ENCODE results near the gene LMOD1.
"Not testable (repeated sequence)": the region's sequence is repeated elsewhere in the genome, so short reads cannot be mapped to it uniquely, and the experiment has no call there.

The LMOD1 gene

DNA sequence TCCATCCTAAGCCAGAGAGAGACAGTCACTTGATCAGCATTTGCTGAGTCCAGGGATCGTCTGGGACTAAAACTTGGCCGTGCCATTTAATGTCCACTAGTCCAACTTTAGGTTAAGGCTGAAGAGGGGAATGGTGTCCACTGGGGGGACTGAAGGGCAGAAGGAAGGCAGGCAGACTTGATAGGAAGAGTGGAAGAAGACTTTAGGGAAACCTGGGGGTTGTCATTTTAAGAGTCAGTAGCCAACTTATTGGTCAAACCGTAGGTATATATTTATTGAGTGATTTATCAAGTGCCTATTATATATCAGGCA lies 1.3 kb upstream of the LMOD1 start:
- DNase-seq (ENCODE audit: low read depth), result no peak

DNA sequence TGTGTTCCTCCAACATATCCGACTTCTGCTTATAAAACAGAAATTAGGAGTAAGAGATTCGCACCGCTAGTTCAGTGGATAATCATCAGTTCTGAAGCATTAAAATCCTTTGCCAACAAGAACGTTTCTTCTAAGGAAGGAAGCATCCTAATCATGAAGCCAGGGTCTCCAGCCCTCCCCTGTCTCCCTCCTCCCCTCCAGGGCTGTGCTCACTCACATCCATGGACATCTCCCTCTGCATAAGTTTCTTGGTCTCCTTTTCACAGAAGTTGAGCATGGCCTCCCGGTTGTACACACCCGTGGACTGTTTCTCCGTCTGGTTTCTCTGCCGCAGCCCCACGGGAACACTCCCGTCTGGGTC lies 505 bp downstream of the LMOD1 start:
- DNase-seq (ENCODE audit: low read depth), result no peak

DNA sequence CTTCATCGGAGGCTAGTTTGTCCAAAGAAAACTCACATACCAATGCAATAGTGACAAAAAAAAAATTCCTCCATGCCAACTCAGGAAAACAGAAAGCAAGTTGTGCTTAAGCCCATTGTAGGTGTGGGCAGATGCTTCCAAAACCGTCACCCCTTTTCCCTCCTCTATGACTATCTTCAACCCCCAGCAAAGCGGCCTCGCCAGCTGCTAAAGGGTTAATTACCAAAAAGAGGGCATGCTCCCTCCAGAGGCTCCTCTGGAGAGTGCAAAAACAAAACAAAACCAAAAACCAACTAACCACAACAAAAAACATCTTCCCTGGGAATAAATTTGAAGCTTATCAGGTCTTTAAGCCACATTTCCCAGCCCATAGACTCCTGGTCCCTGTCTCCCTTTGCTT lies 1.2 kb downstream of the LMOD1 start:
- DNase-seq (ENCODE audit: low read depth), result no peak

DNA sequence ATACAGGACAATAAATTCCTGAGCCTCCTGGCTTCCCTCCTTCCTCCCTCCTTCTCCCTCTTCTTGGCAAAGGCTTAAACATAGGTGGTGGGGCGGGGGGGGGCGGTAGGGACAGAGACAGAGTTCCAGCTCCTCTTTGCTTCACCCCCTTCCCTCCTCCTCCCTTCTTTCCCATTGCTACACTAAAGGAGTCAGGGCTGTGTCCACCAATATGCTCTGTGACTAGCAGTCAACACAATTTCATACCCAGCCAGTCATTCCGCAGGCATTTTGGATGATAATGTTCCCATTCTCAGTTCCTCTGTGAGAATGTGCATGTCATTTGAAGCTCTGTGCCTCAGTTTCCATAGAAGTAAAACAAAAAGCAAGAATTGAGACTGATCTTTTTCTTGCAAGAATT lies 1.7 kb downstream of the LMOD1 start:
- DNase-seq (ENCODE audit: low read depth), result no peak

DNA sequence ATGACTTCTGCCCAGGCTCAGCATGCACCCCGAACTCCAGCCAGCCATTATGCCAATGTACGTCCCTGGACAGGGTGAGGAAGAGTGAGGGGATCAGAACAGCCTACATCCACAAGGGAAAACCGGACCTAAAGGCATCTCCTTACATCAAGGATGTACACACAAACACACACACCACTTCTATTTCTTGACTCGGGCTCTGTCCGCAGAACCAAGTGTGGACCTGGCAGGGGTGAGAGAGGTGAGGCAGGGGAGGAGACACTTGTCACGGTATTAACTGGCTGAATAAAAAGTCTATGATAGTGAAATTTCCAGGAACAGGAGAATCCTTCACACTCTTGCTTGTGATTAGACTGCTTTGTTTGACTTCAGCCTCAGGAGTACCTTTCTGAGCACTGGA lies 2.3 kb downstream of the LMOD1 start:
- DNase-seq (ENCODE audit: low read depth), result no peak

DNA sequence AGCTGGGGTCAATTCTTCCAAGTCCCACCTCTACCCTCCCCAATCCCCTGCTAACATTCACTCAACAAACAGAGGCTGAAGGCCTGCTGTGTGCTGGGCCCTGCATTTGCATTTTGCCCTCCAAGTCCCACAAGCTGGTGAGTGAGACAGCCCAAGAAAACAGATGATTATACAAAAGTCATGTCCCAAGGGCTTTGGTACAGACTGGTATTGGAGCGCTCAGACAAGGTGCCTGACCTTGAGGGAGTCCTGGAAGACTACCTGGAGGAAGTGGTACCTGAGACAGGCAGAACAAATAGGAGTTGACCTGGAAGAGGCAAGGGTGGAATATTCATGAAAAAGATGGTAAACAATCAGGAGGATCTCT lies 4.2 kb downstream of the LMOD1 start:
- DNase-seq (ENCODE audit: low read depth), result no peak

DNA sequence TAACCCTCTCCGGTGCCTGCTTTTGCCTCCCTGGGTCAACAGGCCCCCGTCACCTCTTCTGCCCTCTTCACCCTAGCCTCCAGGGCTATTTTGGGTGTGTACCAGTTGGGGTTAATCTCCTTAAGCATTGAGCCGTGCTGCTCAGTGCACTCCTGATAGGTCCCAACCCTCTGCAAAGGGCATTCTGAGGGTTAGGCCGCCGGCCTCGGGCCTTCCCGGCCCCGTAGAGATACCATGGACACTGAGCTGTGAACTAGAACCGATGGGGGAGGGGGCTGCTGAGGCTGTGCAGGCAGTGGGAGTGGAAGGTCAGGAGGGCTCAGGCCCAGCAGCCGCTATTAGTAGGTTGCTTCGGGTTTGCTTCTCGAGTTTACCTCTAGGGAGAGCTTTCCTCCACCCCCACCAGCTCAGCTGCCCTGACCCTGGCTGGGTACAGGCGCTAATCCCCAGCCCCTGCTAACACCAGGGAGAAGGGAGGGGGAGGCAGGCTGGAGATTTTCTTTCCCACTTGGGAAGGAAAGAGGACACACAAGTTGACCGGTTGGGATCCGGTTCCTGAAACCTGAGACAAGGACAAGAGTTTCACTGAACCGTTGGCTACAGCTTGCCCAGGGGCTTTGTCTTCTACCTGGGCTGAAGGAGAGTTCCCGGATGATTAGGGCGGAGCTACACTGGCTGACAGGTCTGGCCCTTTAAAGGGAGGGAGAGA lies 4.8 kb downstream of the LMOD1 start:
- DNase-seq (ENCODE audit: low read depth), result no peak

DNA sequence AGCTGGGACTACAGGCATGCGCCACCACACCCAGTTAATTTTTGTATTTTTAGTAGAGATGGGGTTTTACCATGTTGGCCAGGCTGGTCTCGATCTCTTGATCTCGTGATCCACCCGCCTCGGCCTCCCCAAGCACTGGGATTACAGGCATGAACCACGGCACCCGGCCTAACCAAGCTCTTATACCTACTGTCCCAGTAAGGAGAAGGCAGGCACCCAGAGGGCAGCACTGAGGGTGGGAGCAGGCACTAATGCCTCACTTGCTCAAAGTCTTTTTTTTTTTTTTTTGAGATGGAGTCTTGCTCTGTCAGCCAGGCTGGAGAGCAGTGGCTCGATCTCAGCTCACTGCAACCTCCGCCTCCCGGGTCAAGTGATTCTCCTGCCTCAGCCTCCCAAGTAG lies 6.0 kb downstream of the LMOD1 start:
- not testable (repeated sequence) for DNase-seq (ENCODE audit: low read depth)

DNA sequence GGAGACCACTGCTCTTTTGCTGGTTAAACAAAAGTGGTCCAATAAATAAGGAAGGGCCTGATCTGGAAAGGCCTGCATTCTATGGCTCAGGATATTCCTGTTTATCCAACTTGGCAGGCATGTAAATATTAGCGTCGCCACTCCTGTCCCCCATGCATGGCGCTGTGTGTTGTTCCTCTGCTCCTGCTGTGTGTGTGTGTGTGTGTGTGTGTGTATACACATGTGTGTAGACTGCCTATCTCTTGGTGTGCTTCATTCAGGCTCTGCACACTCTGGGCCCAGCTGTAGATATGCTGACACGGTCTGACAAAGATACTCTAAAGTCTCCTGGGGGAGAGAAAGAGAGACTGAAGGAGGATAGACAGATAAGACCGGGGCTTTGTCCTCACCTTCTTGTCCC lies 6.8 kb downstream of the LMOD1 start:
- DNase-seq (ENCODE audit: low read depth), result no peak

DNA sequence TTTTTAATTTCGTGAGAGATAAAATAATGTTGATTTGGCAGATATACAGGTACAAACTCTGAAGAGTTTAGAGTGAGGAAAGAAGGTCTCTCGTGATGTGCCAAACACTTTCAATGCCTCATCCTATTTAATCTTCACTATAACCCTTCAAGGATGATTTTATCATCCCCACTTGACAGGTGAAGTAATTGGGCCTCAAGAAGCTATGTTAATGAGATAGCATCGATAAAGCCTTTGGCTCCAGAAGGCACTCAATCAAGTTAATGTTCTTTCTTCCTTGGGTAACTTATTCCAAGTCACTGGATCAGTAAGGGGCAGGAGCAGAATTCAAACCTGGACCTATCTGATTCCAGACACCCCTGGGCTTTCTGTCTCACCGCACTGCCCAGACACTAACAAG lies 7.2 kb downstream of the LMOD1 start:
- no peak for DNase-seq (ENCODE audit: low read depth)

DNA sequence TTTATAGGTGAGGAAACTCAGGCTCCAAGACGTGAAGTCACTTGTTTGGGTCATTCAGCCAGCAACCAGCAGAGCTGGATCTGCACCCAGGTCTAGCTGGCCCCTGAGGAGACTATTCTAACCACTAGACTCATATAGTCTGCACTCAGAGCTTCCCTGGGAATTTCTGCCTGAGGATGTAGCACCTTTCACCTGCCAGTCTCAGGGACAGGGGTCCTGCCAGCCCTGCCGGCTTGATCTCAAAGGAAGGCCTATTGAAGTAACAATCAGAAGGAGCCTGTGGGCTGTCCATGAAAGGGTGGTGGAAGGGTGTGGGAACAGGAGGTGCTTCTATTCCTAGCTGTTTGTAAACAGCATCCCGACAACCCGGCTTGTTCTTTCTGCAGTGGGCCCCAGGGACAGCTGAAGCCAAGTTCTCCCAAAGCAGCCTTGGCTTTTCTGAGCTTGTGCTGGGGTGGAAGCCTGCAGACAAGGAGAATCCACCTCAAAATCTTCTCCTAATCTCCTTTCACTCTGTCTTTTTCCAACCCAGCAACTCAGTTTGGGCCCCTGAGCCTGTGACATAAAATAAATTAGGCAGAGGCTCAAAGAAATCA lies 7.8 kb downstream of the LMOD1 start:
- DNase-seq (ENCODE audit: low read depth), result no peak

DNA sequence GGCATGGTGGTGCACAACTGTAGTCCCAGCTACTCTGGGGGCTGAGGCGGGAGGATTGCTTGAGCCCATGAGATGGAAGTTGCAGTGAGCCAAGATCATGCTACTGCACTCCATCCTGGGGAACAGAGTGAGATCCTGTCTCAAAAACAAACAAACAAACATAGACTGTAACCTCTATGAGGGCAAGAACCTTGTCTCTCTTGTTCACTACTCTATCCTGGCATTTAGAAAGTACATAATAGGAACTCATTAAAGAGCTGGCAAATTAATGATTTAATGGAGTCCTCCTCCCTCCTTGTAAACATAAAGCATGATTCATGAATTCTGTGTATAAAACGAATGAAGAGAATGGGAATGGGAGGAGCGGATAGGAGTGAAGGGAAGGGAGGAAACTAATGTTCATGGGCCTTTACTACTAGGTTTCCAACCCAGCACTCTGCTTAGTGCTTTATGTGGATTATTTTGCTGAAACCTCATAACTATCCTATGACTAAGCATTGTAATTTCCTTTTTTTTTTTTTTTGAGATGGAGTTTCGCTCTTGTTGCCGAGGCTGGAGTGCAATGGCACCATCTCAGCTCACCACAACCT lies 8.6 kb downstream of the LMOD1 start:
- DNase-seq (ENCODE audit: low read depth), result peak; percentile 56

DNA sequence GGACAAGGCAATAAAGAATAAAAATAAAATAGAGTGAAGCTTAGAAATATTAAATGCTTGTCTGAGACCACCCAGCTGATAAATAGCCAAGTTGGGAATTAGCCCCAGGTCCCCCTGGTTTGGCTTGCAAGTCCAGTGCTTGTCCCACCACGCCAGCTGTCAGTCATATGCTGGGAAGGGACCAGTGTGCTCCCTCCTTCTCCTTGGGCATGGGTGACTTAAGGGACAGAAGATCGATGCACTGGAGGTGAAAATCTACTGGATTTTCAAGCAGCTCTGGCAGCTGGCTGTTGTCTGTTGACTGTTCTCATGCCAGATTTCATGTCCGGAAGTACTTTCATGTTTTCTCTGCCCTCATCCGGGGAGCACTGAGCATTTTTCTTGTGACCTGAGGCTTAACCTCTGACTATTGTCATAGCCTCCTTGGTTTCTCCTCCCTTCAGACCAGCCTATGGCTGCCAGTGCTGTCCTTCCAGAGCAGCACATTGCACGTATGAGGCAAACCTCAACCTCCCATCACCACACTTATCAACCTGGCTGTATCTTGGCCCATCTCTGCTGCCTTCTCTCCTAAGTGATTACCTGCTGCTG lies 12.4 kb downstream of the LMOD1 start:
- DNase-seq (ENCODE audit: low read depth), result peak; percentile 20

DNA sequence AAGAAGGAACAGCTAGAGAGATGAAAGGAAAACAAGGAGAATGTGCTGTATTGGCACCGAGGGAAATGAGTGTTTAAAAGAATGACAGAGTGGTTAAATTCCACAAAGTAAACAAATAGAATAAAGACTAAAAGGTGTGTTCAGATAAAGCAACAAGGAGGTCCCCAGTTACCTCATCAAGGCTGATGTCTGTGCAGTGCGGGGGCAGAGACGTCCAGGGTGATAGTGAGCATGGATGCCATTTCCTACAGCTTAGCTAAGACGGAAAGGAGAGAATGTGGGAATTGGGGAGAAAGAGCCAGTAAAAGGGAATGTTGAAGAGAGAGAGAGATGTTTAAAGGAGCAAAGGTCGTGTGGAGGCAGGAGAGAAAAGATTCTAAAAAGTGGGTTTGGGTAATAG lies 15.5 kb downstream of the LMOD1 start:
- DNase-seq (ENCODE audit: low read depth), result no peak

DNA sequence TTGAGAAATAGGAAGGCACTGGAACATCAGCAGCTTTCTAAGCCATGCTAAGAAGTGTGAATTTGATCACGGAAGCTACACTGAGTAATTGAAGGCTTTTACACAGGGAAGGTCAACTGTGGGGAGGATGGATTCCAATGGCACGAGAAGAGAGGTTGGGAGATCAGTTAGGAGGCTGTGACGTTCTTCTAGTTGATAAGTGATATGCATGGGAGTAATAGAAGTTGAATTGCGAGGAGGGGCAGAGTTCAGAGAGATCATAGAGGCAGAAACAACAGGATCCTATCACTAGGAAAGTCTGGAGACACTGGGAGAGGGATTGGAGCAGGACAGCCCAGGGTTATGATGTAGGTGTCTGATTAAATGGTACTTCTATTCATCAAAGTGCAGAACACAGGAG lies 16.2 kb downstream of the LMOD1 start:
- no peak for DNase-seq (ENCODE audit: low read depth)

DNA sequence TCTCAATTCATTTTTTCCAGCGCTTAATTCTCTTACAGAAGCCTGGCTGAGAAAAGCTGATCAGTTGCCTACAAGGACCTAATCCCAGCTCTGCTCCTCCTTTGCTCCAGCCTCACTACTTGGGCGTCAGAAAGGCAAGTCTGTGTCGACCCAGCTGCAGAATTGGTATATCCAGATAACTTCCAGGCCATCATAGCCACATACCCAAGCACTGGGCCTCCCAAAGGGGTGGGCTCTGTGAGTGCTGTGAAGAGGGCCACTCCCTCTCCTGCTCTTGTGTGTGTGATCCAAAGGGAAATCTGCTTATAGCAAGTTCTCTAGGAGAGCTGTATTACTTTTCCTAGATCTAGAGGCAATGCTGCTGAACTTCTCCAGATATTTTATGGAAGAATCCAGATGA lies 18.1 kb downstream of the LMOD1 start:
- DNase-seq (ENCODE audit: low read depth), result no peak

DNA sequence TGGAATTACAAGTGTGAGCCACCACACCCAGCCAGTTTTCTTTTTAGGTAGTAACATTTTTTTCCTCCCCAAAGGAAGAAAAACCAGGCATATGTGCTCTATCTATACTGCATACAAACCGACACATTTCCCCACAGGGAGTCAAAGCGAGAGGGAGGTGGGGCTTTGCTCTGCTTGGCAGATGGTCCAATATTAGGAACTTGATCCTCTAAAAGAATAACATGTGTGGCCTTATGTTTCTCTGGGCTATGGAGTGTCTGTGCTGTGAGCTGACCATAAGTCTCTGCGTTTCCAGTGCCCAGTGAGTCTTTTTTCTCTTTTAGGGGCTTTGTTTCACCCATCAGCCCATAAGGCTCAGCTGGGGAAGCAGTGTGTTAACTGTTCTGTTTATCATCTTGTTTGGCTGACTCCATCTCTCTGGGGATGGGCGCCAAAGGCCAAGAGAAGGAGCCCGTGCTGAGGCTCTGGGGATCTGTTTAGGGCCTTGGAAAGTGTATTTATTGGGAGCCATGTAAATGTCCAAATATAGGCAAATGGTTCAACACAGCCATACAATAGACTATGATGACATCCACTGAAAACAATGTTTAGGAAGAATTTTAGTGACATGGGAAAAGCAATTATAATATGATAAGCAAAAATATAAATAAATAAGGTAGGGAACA lies 20.2 kb downstream of the LMOD1 start:
- peak; percentile 54 for DNase-seq (ENCODE audit: low read depth)

DNA sequence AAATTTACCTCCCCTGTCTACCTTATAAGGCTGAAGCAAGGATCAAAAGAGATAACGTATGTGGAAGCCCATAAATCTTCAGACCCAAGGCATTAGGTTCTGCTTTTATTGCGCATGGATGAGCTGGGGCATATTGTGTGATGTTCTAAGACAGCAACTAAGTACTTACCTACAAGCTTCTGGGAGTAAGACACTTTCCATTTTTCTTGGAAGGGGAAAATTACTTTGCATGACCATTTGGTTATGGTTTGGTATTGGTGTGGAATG lies 21.1 kb downstream of the LMOD1 start:
- no peak for DNase-seq (ENCODE audit: low read depth)

DNA sequence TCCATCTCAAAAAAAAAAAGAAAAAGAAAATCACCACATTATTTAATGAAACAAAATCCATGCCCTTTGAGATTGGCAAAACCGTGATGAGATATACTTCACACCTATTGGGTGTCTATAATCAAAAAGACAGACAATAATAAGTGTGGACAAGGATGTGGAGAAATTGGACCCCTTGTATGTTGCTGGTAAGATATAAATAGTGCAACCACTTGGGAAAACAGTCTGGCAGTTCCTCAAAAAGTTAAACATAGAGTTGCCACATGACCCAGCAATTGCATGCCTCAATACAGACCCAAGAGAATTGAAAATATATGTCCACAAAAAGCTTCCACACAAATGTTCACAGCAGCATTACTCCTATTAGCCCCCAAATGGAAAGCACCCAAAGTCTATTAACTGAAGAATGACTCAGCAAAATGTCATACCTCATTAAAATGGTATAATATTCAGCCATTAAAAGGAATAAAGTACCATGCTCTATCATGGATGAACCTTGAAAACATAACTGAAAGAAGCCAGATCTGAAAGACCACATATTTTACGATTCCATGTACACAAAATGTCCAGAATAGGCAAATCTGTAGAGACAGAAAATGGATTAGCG lies 24.3 kb downstream of the LMOD1 start:
- no peak for DNase-seq (ENCODE audit: low read depth)

DNA sequence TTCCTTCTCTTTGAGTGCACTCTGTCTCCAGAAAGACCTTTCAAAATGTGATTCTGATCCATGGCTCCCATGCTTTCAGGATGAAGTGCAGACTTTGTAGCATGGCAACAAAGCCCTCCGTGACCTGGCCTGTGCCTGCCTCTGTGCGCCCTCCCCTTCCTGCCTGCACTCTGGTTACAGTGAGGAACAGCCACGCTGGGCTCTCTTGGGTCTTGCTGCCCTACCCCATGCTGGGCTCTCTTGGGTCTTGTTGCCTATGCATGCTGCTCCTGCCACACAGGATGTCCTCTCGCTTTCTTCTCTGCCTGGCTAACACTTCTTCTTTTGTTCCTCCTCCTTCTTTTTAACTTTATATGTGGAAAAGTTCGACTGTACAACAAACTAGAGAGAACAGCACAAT lies 28.0 kb downstream of the LMOD1 start:
- no peak for DNase-seq (ENCODE audit: low read depth)

DNA sequence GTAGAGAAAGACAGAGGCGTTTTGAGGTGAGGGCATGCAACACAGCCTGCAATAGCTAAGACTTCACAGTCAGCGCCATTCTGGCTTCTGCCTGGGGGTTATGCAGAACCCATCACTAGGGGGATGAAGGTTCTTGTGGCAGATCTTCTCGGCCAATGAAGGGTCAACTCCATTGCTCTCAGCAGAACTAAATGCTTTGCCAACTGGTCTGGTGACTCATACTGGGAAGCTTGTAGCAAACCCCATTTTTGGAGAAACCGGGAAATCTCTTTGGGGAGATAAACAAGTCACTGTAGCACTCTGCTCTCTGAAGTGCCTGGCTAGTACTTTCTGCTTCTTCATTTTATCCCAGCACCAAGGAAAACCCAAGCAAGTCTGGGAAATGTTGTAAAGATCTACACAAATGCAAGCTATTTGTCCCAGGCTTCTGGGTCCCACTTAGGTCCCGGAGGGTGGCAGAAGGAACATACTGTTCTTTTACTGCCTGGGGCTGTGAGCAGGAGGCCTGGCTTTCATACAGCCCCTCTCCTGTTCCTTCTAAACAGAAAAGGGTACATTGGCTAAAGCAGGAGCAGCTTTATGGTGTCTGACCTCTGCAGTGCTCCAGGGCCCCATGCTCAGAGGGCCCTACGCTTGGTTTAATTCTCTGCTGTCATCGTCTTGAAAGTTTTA lies 28.9 kb downstream of the LMOD1 start:
- peak; percentile 79 for DNase-seq (ENCODE audit: low read depth)

DNA sequence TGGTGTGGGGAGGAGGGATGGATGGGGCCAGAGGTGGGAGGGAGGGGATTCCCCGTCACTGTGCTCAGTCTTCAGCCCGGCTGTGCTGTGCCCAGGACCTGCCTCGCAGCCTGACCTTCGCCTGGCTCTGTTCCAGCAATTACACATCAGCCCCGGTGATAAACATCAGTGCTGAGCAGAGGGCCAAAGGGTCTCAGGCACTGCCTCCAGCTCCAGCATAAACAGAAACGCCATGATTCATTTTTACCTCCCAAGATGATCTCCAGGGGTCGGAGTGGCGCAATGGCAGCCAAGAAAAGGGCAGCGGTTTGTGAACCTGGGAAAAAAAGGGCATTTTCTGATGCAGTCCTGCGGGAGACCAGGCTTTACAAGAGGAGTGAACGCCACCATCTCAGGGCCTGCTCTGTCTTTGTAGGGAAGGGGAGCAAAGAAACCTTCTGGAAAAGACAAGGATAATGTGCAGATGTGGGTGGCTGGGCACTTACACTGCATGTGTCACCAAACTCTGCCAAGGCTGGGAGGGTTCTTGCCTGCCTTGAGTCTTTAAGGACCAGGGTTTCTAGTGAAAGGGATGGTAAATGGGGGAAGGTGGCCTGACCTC lies 29.6 kb downstream of the LMOD1 start:
- DNase-seq (ENCODE audit: low read depth), result peak; percentile 86
